SU-DHL-6 (cell line): ENCODE data around the gene SNED1.

Experiments used
- EZH2phosphoT487 ChIP-seq: fragments of 200-600 bp; sonication (generic), shearing (Covaris generic); conservative IDR thresholded peaks from 2 replicates; pipeline ENCODE4 v1.6.1; 2018; ENCODE audit warnings: mild to moderate bottlenecking, antibody characterized with exemption, low read length, moderate library complexity, mixed read lengths
- TF ChIP-seq, protein P1 (sequence below): fragments of 200-600 bp; sonication (generic); IDR thresholded peaks from one replicate; pipeline ENCODE4 v1.5.1; 2017; ENCODE audit warnings: antibody characterized with exemption, mild to moderate bottlenecking, low read length, moderate library complexity; ENCODE audit not compliant: insufficient read depth, poor library complexity, severe bottlenecking

DNA sequence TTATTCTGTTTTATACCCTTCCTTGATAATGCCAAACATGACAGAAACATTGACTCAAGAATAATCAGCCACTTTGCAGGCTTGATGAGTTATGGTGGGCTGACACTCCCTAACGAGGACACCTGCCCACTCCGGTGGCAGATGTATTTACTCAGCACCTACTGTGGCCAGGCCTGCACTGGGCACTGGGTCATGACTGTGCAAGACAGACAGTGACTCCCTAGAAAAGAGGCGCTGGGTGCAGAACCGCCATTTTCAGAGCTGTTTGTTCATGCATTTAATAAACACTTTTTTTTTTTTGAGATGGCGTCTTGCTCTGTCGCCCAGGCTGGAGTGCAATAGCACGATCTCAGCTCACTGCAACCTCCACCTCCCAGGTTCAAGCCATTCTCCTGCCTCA, 32.5 kb downstream of the SNED1 start:
- TF ChIP-seq, protein P1, sequence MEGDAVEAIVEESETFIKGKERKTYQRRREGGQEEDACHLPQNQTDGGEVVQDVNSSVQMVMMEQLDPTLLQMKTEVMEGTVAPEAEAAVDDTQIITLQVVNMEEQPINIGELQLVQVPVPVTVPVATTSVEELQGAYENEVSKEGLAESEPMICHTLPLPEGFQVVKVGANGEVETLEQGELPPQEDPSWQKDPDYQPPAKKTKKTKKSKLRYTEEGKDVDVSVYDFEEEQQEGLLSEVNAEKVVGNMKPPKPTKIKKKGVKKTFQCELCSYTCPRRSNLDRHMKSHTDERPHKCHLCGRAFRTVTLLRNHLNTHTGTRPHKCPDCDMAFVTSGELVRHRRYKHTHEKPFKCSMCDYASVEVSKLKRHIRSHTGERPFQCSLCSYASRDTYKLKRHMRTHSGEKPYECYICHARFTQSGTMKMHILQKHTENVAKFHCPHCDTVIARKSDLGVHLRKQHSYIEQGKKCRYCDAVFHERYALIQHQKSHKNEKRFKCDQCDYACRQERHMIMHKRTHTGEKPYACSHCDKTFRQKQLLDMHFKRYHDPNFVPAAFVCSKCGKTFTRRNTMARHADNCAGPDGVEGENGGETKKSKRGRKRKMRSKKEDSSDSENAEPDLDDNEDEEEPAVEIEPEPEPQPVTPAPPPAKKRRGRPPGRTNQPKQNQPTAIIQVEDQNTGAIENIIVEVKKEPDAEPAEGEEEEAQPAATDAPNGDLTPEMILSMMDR: no peak
- TF ChIP-seq EZH2phosphoT487: no peak
